ENCODE data around the gene JAG2.

JAG2 gene

DNA sequence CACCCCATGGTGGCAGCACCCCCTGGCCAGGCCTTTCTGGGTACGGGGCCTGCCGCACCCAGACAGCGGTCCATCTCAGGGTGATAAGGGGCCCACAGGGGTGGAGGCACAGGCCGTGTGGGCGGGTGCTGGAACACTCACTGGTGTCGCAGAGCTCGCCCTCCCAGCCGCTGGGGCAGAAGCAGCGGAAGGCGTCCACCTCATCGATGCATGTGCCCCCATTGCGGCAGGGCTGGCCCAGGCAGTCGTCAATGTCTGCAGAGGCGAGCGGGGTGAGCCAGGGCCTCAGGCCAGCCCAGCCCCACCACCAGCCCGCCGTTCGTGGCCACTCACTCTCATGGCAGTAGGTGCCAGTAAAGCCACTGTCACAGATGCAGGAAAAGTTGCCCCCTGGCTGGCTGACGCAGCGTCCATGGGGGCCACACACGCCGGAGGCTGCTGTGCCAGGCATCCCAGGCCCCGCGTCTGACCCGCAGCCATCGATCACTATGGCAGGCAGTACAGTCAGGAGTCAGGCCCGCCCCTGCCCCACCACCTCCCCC is 19.9 kb downstream of the JAG2 start:
- no peak for DNase-seq

GRCh38 chr14:105147671-105148603 is 20.6 kb downstream of the JAG2 start:
- DNase-seq: no peak

DNA sequence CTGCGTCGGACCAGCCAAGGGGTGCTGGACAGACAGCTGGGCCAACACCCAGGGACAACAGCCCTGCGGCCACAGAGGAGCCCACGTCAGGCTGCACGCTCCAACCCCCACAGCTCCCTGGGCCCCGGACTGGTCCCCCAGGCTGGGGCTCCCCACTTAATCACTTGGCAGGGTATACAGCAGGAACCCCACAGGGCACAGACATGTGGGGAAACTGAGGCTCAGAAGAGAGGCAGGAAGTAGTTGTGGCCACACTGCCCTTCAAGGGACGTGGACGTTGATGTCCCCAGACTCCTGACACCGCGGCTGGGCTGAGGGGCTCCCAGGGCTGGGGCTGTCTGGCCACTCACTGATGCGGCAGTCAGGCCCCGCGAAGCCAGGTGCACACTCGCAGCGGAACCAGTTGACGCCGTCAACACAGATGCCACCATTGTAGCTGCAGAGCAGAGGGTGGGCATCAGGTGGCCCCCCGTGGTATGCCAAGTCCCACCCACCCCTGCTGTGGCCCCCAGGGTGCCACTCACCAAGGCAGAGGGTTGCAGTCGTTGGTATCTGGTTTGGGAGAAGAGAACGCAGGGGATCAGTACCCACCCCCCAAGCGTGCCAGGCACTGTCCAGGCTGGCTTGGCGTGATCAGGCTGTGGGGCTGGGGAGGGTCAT is 21.5 kb downstream of the JAG2 start:
- DNase-seq: no peak

- no peak for DNase-seq
These were observed 22.2 kb downstream of the JAG2 start for GRCh38 chr14:105146181-105146975.

DNA sequence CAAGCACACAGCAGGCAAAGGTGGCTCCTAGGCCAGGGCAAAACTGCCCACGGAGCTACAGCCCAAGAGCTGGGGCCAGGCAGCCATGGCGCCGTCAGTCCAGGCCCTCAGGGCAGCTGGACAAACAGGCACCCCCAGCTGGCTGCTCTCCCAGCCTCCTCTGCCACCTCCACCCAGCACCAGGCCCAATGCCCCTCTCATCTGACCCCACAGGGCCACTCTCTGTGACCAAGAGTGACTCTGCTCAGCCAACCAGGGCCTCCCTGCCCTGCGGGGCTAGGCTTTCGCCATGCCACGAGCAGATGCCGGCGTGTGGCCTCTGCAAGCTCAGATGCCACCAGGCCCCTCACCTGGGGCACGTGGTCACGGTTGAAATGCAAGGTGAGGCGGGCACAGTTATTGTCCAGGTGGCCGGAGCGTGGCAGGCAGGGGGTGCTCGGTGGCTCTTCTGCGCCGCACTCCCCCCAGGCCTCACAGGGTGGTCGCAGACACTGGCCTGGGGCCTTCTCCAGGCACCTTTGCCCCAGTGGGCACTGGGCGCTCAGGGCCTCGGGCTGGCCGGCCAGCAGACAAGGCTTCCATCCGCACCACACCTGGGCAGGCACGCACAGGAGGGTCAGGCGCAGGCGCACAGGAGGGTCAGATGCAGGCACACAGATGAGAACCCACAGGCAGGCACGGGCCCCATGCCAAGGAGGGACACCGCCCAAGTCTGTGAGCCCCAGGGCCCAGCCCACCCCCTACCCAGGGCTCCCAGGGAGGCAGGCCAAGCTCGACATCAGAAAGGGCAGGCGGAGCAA is 23.0 kb downstream of the JAG2 start:
- no peak for DNase-seq

GRCh38 chr14:105144666-105145380 is 23.8 kb downstream of the JAG2 start:
- no peak for DNase-seq

GRCh38 chr14:105144026-105144665 is 24.4 kb downstream of the JAG2 start:
- no peak for DNase-seq

DNA sequence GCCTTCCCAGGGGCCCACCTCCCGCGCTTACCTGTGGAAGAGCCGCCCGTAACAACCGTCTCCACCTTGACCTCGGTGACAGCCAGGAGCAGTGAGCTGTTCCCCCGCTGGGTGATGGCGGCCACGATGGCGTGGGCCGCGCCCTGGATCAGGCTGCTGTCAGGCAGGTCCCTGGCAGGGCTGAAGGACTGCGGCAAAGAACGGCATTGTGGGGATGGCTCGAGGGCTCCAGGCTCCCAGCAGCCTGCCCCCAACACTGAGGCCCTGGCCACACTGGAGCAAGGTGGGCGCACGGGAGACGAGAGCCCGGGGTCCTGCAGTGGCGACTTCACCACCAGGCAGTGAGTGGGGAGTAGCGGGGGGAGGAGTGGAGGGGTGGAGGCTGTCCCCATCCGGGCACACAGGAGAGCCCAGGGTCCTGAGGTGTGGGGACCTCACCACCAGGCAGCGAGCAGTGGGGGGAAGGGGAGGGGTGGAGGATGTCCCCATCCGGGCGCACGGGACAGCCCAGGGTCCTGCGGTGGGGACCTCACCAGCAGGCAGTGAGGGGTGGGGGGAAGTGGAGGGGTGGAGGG is 25.0 kb downstream of the JAG2 start:
- no peak for DNase-seq

DNA sequence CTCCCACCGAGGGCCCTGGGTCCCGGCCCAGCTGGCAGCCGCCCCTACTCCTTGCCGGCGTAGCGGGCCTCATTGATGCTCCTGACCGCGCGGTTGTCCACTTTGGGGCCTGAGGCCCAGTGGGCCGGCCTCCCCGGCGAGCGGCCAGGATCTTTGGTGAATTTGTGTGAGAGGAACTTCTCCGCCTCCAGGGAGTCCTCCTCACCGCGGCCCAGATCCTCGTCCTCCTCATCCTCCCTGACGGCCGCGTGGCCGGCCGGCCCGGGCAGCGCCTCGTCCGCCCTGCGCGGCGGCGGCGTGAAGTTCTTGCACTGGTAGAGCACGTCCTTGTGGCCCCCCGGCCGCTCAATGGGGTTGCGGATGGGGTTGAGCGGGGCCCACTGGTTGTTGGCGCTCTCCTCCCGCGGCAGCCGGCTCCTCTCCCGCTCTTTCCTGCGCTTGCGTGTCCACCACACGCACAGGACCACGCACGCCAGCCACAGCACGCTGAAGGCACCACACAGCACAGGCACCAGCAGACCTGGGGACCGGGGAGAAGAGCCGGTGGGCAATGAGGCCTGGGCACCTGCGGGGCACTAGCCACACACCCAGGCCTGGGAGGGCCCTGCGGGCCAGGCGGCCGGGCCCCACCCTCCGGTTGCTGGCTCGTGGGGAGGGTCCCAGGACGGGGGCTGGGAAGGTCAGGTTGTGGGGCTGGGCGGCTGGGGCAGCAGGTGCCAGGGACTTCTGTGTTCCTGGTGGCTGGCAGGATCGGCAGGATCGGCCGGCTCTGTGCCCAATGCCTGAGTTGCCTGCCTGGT is 25.7 kb downstream of the JAG2 start:
- no peak for DNase-seq

DNA sequence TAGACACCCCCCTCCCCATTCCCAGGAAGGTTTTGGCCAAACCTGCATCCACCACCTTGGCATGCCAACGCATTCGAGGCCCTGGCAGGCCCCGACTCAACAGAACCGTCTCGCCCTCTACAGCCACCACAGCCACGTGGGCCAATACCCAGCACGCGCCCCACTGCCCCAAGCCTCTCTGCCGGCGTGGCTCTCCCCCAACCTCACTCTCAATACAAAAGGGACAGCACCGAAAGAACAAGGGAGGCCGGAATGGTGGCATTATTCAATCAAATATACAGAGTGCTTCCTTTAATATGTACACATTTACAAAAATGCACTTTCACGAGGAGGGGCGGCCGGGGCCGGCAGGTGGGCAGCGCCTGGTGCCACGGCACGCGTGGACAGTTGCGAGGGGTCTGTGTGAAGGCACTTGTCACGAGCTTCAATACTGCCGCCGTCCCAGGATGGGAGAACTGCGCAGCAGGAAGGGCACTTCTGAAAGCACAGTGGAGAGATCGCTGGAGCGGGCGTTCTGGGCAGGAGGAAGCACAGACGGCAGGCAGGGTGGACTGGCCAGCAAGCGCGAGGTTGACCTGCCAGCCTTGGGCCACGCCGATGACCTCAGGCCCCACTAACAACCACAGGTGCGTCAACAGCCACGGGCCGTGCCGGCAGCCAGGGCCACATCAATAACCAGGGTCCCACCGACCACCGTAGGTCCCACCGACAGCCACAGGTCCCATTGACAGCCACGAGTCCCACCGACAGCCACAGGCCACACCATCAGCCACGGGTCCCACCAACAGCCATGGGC is 26.9 kb downstream of the JAG2 start:
- DNase-seq: no peak

GRCh38 chr14:105141026-105141425 is 27.6 kb downstream of the JAG2 start:
- no peak for DNase-seq

GRCh38 chr14:105140581-105140980 is 28.0 kb downstream of the JAG2 start:
- DNase-seq: no peak

- no peak for DNase-seq
These were observed 28.7 kb downstream of the JAG2 start for GRCh38 chr14:105139831-105140239.

- DNase-seq: no peak
These were observed 29.3 kb downstream of the JAG2 start for GRCh38 chr14:105139212-105139825.

DNA sequence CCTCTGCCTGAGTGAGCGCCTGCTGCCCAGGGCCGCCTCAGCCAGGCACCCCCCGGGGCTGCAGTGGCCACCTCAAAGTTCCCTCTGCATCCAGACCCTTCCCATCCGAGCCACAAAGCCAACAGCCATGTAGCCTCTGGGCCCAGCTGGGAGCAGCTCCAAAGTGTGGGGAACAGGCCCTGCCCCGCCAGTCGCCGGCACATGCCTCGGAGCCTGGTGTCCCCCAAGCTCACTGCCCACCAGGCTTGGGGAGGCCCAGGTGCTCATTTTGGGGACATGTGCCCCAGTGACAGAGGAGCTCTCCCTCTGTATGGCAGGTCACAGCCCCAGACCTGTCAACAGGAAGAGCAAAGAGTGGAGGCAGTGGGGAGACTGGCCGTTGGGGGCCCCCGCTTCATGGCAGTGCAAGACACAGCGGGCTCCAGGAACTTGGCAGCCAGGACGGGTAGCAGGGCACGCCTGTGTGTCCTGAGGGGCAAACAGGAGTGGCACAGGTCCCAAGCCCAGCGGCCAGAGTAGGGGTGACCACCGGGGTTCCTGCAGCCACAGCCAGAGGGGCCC is 29.9 kb downstream of the JAG2 start:
- DNase-seq: no peak

GRCh38 chr14:105138021-105138541 is 30.5 kb downstream of the JAG2 start:
- DNase-seq: no peak

DNA sequence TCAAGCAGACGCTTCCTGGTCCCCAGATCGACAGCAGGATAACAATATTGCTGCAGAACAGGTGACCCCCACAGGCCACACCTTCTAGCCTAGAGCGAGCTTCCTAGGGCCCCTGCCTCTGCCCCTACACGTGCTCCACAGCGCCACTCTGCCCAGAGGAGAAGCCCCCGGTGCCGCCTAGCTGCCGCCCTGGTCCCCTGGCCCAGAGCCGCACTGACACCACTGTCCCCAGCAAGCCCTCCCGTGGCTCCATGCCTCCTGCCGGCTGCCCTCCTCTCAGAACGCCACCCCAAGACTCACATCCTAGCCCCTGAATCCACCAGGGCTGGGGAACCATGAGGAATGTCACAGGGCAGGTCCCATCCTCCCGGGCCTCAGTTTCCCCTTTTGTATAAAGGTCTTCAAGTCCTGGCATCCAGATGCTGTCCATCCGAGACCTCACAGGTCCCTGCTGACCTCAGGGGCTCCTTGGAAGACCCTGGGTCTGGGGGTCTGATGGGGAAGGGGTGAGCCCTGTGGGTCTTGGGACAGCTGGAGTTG is 31.0 kb downstream of the JAG2 start:
- no peak for DNase-seq

Measured in fibroblast of skin of right biceps (primary cell).